Liver (tissue), 9 donors: Measurements from ENCODE around the gene TSPAN19. TPM values are rescaled to one million over a fixed set of nuclear protein-coding genes. Genes with fewer than 3 reads are reported as not detected.

Source experiments
- DNase-seq: peaks from one replicate; pipeline ENCODE4 v3.0.0-alpha.2; 2017; ENCODE audit warnings: low spot score
- H3K27ac ChIP-seq, 2 donors: one replicate each; pipeline ENCODE4 v1.7.0; 2013; ENCODE audit warnings: inconsistent platforms in 2 of 2, low read length in 2 of 2, control low read depth in 1 of 2, low read depth in 1 of 2, mild to moderate bottlenecking in 1 of 2
- H3K27me3 ChIP-seq, 4 donors: one replicate each; pipeline versions ENCODE4 v1.6.1 to v1.7.0; 2013; ENCODE audit warnings: low read length in 3 of 4, inconsistent platforms in 1 of 4, mild to moderate bottlenecking in 1 of 4, moderate library complexity in 1 of 4; ENCODE audit not compliant: control insufficient read depth in 4 of 4, insufficient read depth in 4 of 4
- H3K36me3 ChIP-seq, 4 donors: one replicate each; pipeline versions ENCODE4 v1.6.1 to v1.7.0; 2013; ENCODE audit warnings: low read length in 3 of 4, mild to moderate bottlenecking in 3 of 4, low read depth in 1 of 4, moderate library complexity in 1 of 4; ENCODE audit not compliant: control insufficient read depth in 4 of 4, insufficient read depth in 3 of 4
- H3K4me1 ChIP-seq, 4 donors: one replicate each; pipeline versions ENCODE4 v1.6.1 to v1.7.0; 2013; ENCODE audit warnings: low read length in 3 of 4, mild to moderate bottlenecking in 3 of 4, moderate library complexity in 1 of 4; ENCODE audit not compliant: control insufficient read depth in 4 of 4, insufficient read depth in 4 of 4
- H3K4me3 ChIP-seq, 3 donors: one replicate each; pipeline versions ENCODE4 v1.6.1 to v1.7.0; 2013; ENCODE audit warnings: low read length in 3 of 3, control low read depth in 1 of 3, low read depth in 1 of 3, mild to moderate bottlenecking in 1 of 3
- H3K9ac ChIP-seq, 2 donors: one replicate each; pipeline ENCODE4 v1.7.0; 2013; ENCODE audit warnings: low read length in 2 of 2, mild to moderate bottlenecking in 2 of 2, moderate library complexity in 2 of 2, control low read depth in 1 of 2, low read depth in 1 of 2
- H3K9me3 ChIP-seq, 4 donors: one replicate each; pipeline versions ENCODE4 v1.6.1 to v1.7.0; 2013; ENCODE audit warnings: low read length in 3 of 4; ENCODE audit not compliant: control insufficient read depth in 4 of 4
- ATF3 ChIP-seq: IDR thresholded peaks from 2 replicates; pipeline ENCODE4 v1.6.1; 2016; ENCODE audit warnings: antibody characterized with exemption
- CTCF ChIP-seq: fragments of 150-350 bp; IDR thresholded peaks from 2 replicates; pipeline ENCODE4 v1.5.1; 2017; ENCODE audit warnings: improper control_type of control experiment, low read depth, low read length; ENCODE audit not compliant: missing input control
- HNF4A ChIP-seq, 2 donors: conservative IDR thresholded peaks; 2 replicates each; pipeline ENCODE4 v1.6.1; 2016; ENCODE audit warnings: antibody characterized with exemption in 2 of 2, mild to moderate bottlenecking in 2 of 2
- MAX ChIP-seq: IDR thresholded peaks from 2 replicates; pipeline ENCODE4 v1.6.1; 2016; ENCODE audit warnings: antibody characterized with exemption
- RAD21 ChIP-seq, 2 donors: IDR thresholded peaks; 2 replicates each; pipeline ENCODE4 v1.6.1; 2016; ENCODE audit warnings: antibody characterized with exemption in 2 of 2, mild to moderate bottlenecking in 2 of 2
- REST ChIP-seq: IDR thresholded peaks from 2 replicates; pipeline ENCODE4 v1.6.1; 2016; ENCODE audit warnings: antibody characterized with exemption, mild to moderate bottlenecking
- YY1 ChIP-seq: IDR thresholded peaks from 2 replicates; pipeline ENCODE4 v1.6.1; 2016; ENCODE audit warnings: antibody characterized with exemption, mild to moderate bottlenecking
- ZBTB33 ChIP-seq: IDR thresholded peaks from 2 replicates; pipeline ENCODE4 v1.6.1; 2016; ENCODE audit warnings: antibody characterized with exemption
- WGBS: extraction: QIAGEN DNeasy Blood & Tissue Kit; methylation state at CpG from one replicate; pipeline ENCODE4 v1.1.7; 2013; 5-methylcytosine and 5-hydroxymethylcytosine counted together
- polyA plus RNA-seq, 2 donors: library from polyadenylated mRNA; stranded (reverse) in 1 of 2; unstranded in 1 of 2; fragments of 200-250 nt in 1 of 2; fragments of >200 nt in 1 of 2; fragmentation: Nextera tagmentation in 1 of 2; extraction: Ambion mirVana in 1 of 2; gene quantifications; one replicate each; pipeline versions ENCODE4 v1.2.1 to v1.2.3, GENCODE V29; 2013 to 2015
- total RNA-seq, 2 donors: library from RNA; depleted of rRNA; stranded (reverse); fragments of >200 nt; gene quantifications; one replicate each; pipeline ENCODE4 v1.2.3, GENCODE V29; 2014
- donor health status: healthy.
- donor health status: healthy.
- donor health status: healthy.
- donor health status: healthy.
- donor health status: healthy.

TSPAN19 gene
- total and polyA plus RNA-seq, 4 donors = not detected

GRCh38 chr12:85076688-85077430, 40.8 kb upstream of the TSPAN19 start:
- Histone ChIP-seq H3K27ac (no peak overlapping the region), H3K27me3 (no peaks in the 10 kb centered on the region), H3K4me1 (no peaks in the 10 kb centered on the region), H3K9me3 (no peaks in the 10 kb centered on the region), H3K4me3 (no peak overlapping the region), H3K9ac (no peak overlapping the region), H3K36me3 (no peaks in the 10 kb centered on the region)
- no peak for DNase-seq
- 0% methylated on average over 1 of the region's 1 CpG for WGBS
- TF ChIP-seq CTCF = peak; percentile 23
- no peak for TF ChIP-seq HNF4A (conservative IDR thresholded peaks at IDR 0.05)
- peak; percentile 69 to 71 for TF ChIP-seq RAD21 (IDR thresholded peaks at IDR 0.05)

- no peaks in the 10 kb centered on the region for H3K9me3 ChIP-seq
- no peaks in the 10 kb centered on the region for H3K36me3 ChIP-seq
- H3K4me1 ChIP-seq = no peaks in the 10 kb centered on the region
- no peak overlapping the region for H3K27ac ChIP-seq
- DNase-seq = no peak
- H3K4me3 ChIP-seq = no peak overlapping the region
- TF ChIP-seq ATF3 (no peak), ZBTB33 (no peak), YY1 (no peak), REST (no peak), HNF4A (conservative IDR thresholded peaks at IDR 0.05) (no peak), RAD21 (IDR thresholded peaks at IDR 0.05) (no peak), MAX (no peak)
- H3K9ac ChIP-seq = no peak overlapping the region
- WGBS = 61% methylated on average over 1 of the region's 1 CpG
- no peaks in the 10 kb centered on the region for H3K27me3 ChIP-seq
Observed at GRCh38 chr12:85072826-85073225, 36.7 kb upstream of the TSPAN19 start.
